ENCODE measurements around the gene MIEN1. TPM values are rescaled to one million over a fixed set of nuclear protein-coding genes. Genes with fewer than 3 reads are reported as not detected.
A peak's percentile ranks its signal among the peaks of the same experiment; 100 is the strongest.

Gene MIEN1
- total and polyA plus RNA-seq, 4 donors, result 20.8 to 136 (median 58.3) TPM

- H3K27ac ChIP-seq (ENCODE audit: low read depth in 1 of 2, low read length in 1 of 2), result peak overlapping the region; percentile 52 to 62
- peaks cover 3 to 47% (median 21%) of the 10 kb centered on the region in 5 donors for H3K4me1 ChIP-seq (ENCODE audit: control insufficient read depth in 5 of 5, insufficient read depth in 5 of 5, low read length in 5 of 5)
- TF ChIP-seq, protein P1, sequence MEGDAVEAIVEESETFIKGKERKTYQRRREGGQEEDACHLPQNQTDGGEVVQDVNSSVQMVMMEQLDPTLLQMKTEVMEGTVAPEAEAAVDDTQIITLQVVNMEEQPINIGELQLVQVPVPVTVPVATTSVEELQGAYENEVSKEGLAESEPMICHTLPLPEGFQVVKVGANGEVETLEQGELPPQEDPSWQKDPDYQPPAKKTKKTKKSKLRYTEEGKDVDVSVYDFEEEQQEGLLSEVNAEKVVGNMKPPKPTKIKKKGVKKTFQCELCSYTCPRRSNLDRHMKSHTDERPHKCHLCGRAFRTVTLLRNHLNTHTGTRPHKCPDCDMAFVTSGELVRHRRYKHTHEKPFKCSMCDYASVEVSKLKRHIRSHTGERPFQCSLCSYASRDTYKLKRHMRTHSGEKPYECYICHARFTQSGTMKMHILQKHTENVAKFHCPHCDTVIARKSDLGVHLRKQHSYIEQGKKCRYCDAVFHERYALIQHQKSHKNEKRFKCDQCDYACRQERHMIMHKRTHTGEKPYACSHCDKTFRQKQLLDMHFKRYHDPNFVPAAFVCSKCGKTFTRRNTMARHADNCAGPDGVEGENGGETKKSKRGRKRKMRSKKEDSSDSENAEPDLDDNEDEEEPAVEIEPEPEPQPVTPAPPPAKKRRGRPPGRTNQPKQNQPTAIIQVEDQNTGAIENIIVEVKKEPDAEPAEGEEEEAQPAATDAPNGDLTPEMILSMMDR (IDR thresholded peaks at IDR 0.05; ENCODE audit: control extremely low read depth, extremely low read depth), result no peak
- WGBS, 2 donors, result 59 to 65% methylated on average over 11 to 12 of the region's 12 CpGs
- no peaks in the 10 kb centered on the region for H3K9me3 ChIP-seq (ENCODE audit: control insufficient read depth in 4 of 4, insufficient read depth in 3 of 4, low read length in 3 of 4)
- H3K27me3 ChIP-seq (ENCODE audit: control insufficient read depth in 3 of 3, insufficient read depth in 3 of 3, low read length in 2 of 3), result no peaks in the 10 kb centered on the region
- H3K9ac ChIP-seq (ENCODE audit: insufficient read depth in 1 of 2, low read length in 2 of 2), result no peak overlapping the region
- DNase-seq (no peak), ATAC-seq (ENCODE audit: insufficient read depth, low FRiP score) (no peak)
- no peak overlapping the region for H3K4me3 ChIP-seq
- H3K36me3 ChIP-seq (ENCODE audit: control insufficient read depth in 4 of 4, insufficient read depth in 4 of 4, low read length in 4 of 4), result peaks cover 0 to 11% (median 5%) of the 10 kb centered on the region in 4 donors
These were observed 27.1 kb downstream of the MIEN1 start for GRCh38 chr17:39702901-39703893.

- DNase-seq (no peak), ATAC-seq (ENCODE audit: insufficient read depth, low FRiP score) (no peak)
- Histone ChIP-seq H3K27ac (ENCODE audit: low read depth in 1 of 2, low read length in 1 of 2) (peak overlapping the region in 1 of 2 donors; percentile 40), H3K27me3 (ENCODE audit: control insufficient read depth in 3 of 3, insufficient read depth in 3 of 3, low read length in 2 of 3) (no peaks in the 10 kb centered on the region), H3K9ac (ENCODE audit: insufficient read depth in 1 of 2, low read length in 2 of 2) (peak overlapping the region in 1 of 2 donors; percentile 14), H3K4me3 (no peak overlapping the region), H3K36me3 (ENCODE audit: control insufficient read depth in 4 of 4, insufficient read depth in 4 of 4, low read length in 4 of 4) (peaks cover 0 to 6% (median under 1%) of the 10 kb centered on the region in 4 donors), H3K4me1 (ENCODE audit: control insufficient read depth in 5 of 5, insufficient read depth in 5 of 5, low read length in 5 of 5) (peaks cover 3 to 47% (median 20%) of the 10 kb centered on the region in 5 donors), H3K9me3 (ENCODE audit: control insufficient read depth in 4 of 4, insufficient read depth in 3 of 4, low read length in 3 of 4) (no peaks in the 10 kb centered on the region)
- 77 to 80% methylated on average over 4 of the region's 4 CpGs for WGBS, 2 donors
- TF ChIP-seq, protein P1 (IDR thresholded peaks at IDR 0.05; ENCODE audit: control extremely low read depth, extremely low read depth), result no peak
These were observed 28.4 kb downstream of the MIEN1 start for GRCh38 chr17:39701784-39702422.

GRCh38 chr17:39701012-39701783 is 29.1 kb downstream of the MIEN1 start:
- 46 to 48% methylated on average over 10 of the region's 10 CpGs for whole genome bisulfite sequencing, 2 donors
- H3K9ac ChIP-seq (ENCODE audit: insufficient read depth in 1 of 2, low read length in 2 of 2), result peak overlapping the region; percentile 68 to 84

More at GRCh38 chr17:39701012-39701783, 29.1 kb downstream of the MIEN1 start:
- no peaks in the 10 kb centered on the region for H3K27me3 ChIP-seq (ENCODE audit: control insufficient read depth in 3 of 3, insufficient read depth in 3 of 3, low read length in 2 of 3)
- H3K27ac ChIP-seq (ENCODE audit: low read depth in 1 of 2, low read length in 1 of 2), result peak overlapping the region; percentile 40 to 94
- H3K4me1 ChIP-seq (ENCODE audit: control insufficient read depth in 5 of 5, insufficient read depth in 5 of 5, low read length in 5 of 5), result peaks cover 3 to 41% (median 18%) of the 10 kb centered on the region in 5 donors
- DNase-seq (no peak), ATAC-seq (ENCODE audit: insufficient read depth, low FRiP score) (no peak)
- TF ChIP-seq, protein P1 (IDR thresholded peaks at IDR 0.05; ENCODE audit: control extremely low read depth, extremely low read depth), result no peak
- H3K4me3 ChIP-seq, result peak overlapping the region; percentile 26
- no peaks in the 10 kb centered on the region for H3K9me3 ChIP-seq (ENCODE audit: control insufficient read depth in 4 of 4, insufficient read depth in 3 of 4, low read length in 3 of 4)
- H3K36me3 ChIP-seq (ENCODE audit: control insufficient read depth in 4 of 4, insufficient read depth in 4 of 4, low read length in 4 of 4), result peaks cover 0 to 4% (median under 1%) of the 10 kb centered on the region in 4 donors
